Activated CD4-positive, alpha-beta memory T cell treated with anti-CD3 and anti-CD28 coated beads for 36 hours (primary cell): Measurements from ENCODE around the gene BOLL. TPM values are rescaled to one million over a fixed set of nuclear protein-coding genes. Genes with fewer than 3 reads are reported as not detected.
"Not testable (repeated sequence)": the region's sequence is repeated elsewhere in the genome, so short reads cannot be mapped to it uniquely, and the experiment has no call there.

Source experiments
- CTCF ChIA-PET: fragments of 350-600 bp; sonication (Branson Sonifier 250); formaldehyde crosslinking; loops from one replicate; lab custom pipeline; 2021; ENCODE audit warnings: antibody characterized with exemption, inconsistent platforms; lab: Charles Lee
- POLR2A ChIA-PET: fragments of 350-600 bp; sonication (Branson Sonifier 250); formaldehyde crosslinking; loops from one replicate; lab custom pipeline; 2021; ENCODE audit warnings: antibody characterized with exemption; lab: Charles Lee
- DNase-seq: peaks from one replicate; pipeline ENCODE4 v3.0.0-alpha.2; 2020
- H3K27ac Mint-ChIP-seq: one replicate; pipeline ENCODE4 v1.8.0; 2021; ENCODE audit warnings: mixed read lengths
- H3K27me3 Mint-ChIP-seq: one replicate; pipeline ENCODE4 v1.8.0; 2021; ENCODE audit warnings: mixed read lengths
- H3K36me3 Mint-ChIP-seq: one replicate; pipeline ENCODE4 v1.8.0; 2021; ENCODE audit warnings: mixed read lengths
- H3K4me1 Mint-ChIP-seq: one replicate; pipeline ENCODE4 v1.8.0; 2021; ENCODE audit warnings: low read depth, mixed read lengths
- H3K4me3 Mint-ChIP-seq: one replicate; pipeline ENCODE4 v1.8.0; 2021; ENCODE audit warnings: mild to moderate bottlenecking, mixed read lengths
- H3K9me3 Mint-ChIP-seq: one replicate; pipeline ENCODE4 v1.8.0; 2021; ENCODE audit warnings: mixed read lengths
- intact Hi-C: fragments of 100-400 bp; cut with micrococcal nuclease; formaldehyde crosslinking; loops from one replicate; pipeline ENCODE4 v1.15.1; 2023
- total RNA-seq, 2 experiments: library from RNA; stranded (reverse); gene quantifications; one replicate each; pipeline ENCODE4 v1.2.3, GENCODE V29; 2021

BOLL gene
- total RNA-seq, 2 experiments from 2014 or later: not detected

DNA sequence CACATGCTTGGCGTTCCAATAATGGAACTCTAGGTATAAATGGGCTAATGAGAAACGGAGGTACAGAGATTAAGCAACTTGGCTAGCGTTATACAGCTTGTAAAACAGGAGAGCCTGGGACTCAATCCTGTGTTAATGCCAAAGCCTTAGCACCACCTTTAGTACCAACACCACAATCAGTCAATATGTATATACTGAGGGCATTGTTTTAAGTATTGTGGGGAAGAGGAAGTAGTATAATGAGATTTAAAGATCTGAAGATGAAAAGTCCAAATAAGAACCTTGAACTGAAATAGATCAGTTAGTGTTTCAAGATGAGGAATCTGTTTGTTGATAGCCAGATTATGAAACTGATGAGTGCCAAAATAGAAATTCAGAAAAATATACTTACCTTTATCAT is 71.8 kb downstream of the BOLL start:
- ChIA-PET POLR2A (no interaction called here), CTCF (no interaction called here)
- Mint-ChIP-seq H3K9me3 (no peaks in the 10 kb centered on the region), H3K4me3 (no peak overlapping the region), H3K36me3 (peaks cover 31% of the 10 kb centered on the region), H3K27me3 (no peaks in the 10 kb centered on the region), H3K27ac (no peak overlapping the region), H3K4me1 (peaks cover 34% of the 10 kb centered on the region)
- DNase-seq: no peak
- intact Hi-C loops: no loop called here

DNA sequence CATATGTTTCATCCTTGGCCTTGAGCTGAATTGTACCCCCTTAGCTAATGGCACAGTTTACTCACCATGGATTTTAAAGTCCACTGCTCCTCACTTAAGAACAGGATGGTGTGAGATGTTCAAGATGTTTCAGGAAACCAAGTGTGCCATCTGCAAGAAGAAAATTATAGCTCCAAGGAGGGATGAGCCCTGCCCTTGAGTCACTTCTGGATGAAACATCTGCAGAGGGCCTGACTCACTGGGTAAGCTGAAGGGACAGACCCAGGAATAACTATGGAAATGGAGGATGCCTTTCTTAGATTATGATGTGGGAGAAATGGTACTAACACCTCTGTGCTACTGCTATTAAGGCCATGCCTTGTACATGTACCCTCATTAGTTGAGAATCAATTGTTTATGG is 73.5 kb downstream of the BOLL start:
- Mint-ChIP-seq H3K27ac (no peak overlapping the region), H3K27me3 (no peaks in the 10 kb centered on the region), H3K36me3 (peaks cover 32% of the 10 kb centered on the region), H3K4me3 (no peak overlapping the region), H3K4me1 (peaks cover 44% of the 10 kb centered on the region), H3K9me3 (no peaks in the 10 kb centered on the region)
- DNase-seq: no peak
- CTCF ChIA-PET: interaction anchor here (1.1 kb wide), 1 partner anchor 67 kb away, joined by 4 read pairs; no protein-coding TSS in a partner anchor
- intact Hi-C loops: no loop called here
- POLR2A ChIA-PET: no interaction called here

DNA sequence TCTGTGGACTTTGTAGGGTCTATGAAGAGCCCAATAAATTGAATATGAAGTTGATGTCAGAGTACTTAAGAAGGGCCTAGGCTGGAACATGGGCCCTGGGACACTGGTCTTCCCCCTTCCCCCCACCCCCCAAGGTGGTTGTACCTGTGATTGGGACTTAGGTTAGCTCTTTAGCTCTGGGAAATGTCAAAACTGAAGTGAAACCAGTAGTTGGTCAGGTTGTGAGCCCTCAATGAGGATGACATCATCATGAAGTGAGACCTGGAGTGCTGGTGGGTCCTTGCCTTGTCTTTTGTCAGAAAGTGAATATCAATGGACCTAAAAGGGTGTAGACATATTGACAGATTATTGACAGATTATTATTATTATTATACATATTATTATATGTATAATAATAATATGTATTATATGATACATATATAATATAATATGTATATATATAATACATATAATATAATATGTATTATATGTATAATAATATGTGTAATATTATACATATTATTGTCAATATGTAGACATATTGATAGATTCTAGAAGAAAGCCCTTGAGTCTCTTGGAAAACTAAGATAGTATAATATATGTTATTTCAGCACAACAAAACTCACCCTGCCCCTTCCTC is 74.6 kb downstream of the BOLL start:
- H3K27ac Mint-ChIP-seq: no peak overlapping the region
- intact Hi-C loops: no loop called here
- H3K36me3 Mint-ChIP-seq: peaks cover 30% of the 10 kb centered on the region
- H3K9me3 Mint-ChIP-seq: no peaks in the 10 kb centered on the region
- no peak overlapping the region for H3K4me3 Mint-ChIP-seq
- peaks cover 44% of the 10 kb centered on the region for H3K4me1 Mint-ChIP-seq
- peak; percentile 30 for DNase-seq
- CTCF ChIA-PET: no interaction called here
- POLR2A ChIA-PET: no interaction called here
- no peaks in the 10 kb centered on the region for H3K27me3 Mint-ChIP-seq

DNA sequence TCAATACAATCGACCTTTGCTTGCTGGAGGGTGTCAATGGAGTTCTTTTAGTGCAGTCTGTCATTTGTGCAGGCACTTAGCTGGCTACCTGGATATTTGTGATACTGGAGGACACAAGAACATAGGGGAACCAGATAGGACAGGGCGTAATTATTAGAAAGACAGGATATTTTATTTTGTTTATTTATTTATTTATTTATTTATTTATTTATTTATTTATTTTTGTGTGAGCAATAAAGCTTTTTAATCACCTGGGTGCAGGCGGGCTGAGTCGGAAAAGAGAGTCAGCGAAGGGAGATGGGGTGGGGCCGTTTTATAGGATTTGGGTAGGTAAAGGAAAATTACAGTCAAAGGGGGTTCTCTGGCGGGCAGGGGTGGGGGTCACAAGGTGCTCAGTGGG is 76.0 kb downstream of the BOLL start:
- POLR2A ChIA-PET, H3K27ac Mint-ChIP-seq, CTCF ChIA-PET, DNase-seq, H3K4me3 Mint-ChIP-seq, H3K27me3 Mint-ChIP-seq, H3K9me3 Mint-ChIP-seq: not testable (repeated sequence)
- peaks cover 28% of the 10 kb centered on the region for H3K36me3 Mint-ChIP-seq
- H3K4me1 Mint-ChIP-seq: peaks cover 48% of the 10 kb centered on the region
- intact Hi-C loops: loop anchor here (5.0 to 10.0 kb wide), 8 partner anchors 128 to 1746 kb away; partner anchors contain the start of genes CCDC150, PGAP1 and SATB2

DNA sequence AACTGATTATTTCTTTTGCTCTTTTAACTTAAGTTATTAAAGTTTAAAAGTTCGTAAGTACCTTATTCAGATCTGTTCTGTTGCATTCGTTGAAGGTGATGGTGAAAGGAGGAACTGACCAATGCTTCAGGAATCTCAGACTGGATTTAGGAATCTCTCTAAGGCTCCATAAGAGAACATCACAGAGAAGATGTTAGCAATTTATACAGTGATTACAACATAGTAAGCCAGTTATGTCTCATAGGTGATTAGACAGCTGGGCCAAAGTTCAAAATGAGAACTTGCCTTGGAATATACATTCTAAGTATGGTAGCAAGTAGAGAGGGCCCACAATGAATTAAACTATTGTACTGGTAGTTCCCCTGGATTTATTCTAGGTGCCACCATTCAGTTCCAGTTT is 76.8 kb downstream of the BOLL start:
- peak overlapping the region; percentile 56 for H3K4me3 Mint-ChIP-seq
- H3K9me3 Mint-ChIP-seq: no peaks in the 10 kb centered on the region
- CTCF ChIA-PET: interaction anchor here (0.6 kb wide), 1 partner anchor 588 kb away, joined by 3 read pairs; no protein-coding TSS in a partner anchor
- peaks cover 26% of the 10 kb centered on the region for H3K36me3 Mint-ChIP-seq
- peaks cover 45% of the 10 kb centered on the region for H3K4me1 Mint-ChIP-seq
- intact Hi-C loops: loop anchor here (5.0 to 10.0 kb wide), 8 partner anchors 129 to 1746 kb away; partner anchors contain the start of genes CCDC150, PGAP1 and SATB2
- no peak for DNase-seq
- H3K27ac Mint-ChIP-seq: no peak overlapping the region
- POLR2A ChIA-PET: no interaction called here
- no peaks in the 10 kb centered on the region for H3K27me3 Mint-ChIP-seq

DNA sequence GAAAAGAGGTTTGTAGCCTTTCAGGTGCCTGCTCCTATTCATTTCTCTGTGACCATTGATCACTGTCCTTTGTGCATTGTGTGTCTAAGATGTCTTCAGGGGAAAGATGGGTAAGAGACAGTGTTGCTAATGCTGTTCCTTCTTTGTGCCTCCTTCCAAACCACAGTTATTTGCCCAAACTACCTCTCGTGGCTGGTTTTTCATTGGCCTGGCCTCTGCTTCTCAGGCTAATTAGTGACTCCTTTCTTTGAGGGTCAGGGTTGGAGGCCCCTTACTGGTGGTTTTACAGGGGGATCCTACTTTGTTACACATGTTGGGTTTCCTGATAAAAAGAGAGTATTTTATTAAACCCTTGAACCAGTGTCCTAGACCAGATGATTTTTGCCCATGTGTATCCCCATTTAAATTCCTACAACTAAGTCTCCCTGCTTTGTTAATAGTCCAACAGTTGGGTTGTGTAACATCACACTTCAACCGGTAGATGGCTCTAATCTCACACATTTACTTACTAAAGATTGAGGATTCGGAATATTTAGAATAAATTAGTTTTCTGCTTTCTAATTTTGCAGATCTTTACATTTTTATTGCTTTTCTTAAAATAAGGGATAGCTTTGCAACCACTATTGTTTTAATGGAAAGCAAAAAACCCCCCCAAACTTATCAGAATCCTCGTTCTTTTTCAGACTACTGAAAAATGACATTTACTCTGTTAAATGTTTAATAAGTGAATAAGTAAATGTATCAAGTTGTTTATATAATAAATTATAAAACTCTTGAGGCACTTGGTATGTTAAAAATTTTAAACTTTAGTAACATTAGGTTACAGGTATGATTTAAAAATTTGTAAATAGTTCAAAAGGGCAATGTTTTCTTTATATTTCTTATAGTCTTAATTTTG is 77.6 kb downstream of the BOLL start:
- ChIA-PET CTCF (interaction anchor here (1.0 to 1.8 kb wide), 5 partner anchors 71 to 590 kb away, joined by 4 to 8 read pairs (median 4); no protein-coding TSS in a partner anchor), POLR2A (no interaction called here)
- Mint-ChIP-seq H3K4me3 (peak overlapping the region; percentile 80), H3K36me3 (peaks cover 26% of the 10 kb centered on the region), H3K27me3 (no peaks in the 10 kb centered on the region), H3K9me3 (no peaks in the 10 kb centered on the region), H3K4me1 (peaks cover 39% of the 10 kb centered on the region), H3K27ac (no peak overlapping the region)
- no peak for DNase-seq
- intact Hi-C loops: loop anchor here (1.0 to 10.0 kb wide), 11 partner anchors 71 to 1747 kb away; partner anchors contain the start of genes CCDC150, PGAP1 and SATB2

DNA sequence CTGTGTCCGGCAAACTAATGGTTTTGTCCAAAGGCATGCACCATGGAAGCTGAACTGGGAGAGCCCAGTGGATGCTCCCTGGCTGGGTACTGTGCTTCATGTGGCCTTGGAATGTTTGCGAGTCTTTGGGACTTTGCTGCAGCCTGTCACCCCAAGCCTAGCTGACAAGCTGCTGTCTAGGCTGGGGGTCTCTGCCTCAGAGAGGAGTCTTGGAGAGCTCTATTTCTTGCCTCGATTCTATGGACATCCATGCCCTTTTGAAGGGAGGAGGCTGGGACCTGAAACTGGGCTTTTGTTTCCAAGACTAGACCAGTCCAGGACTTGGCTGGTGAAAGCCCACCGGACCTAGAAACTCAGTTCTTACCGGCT is 78.3 kb downstream of the BOLL start:
- H3K27ac Mint-ChIP-seq: no peak overlapping the region
- DNase-seq: no peak
- H3K4me3 Mint-ChIP-seq: peak overlapping the region; percentile 80
- POLR2A ChIA-PET: interaction anchor here (0.6 to 1.0 kb wide), 2 partner anchors 168 to 191 kb away, joined by 3 to 4 read pairs; partner anchors contain the start of gene MOB4
- H3K36me3 Mint-ChIP-seq: peaks cover 25% of the 10 kb centered on the region
- H3K4me1 Mint-ChIP-seq: peaks cover 39% of the 10 kb centered on the region
- CTCF ChIA-PET: interaction anchor here (1.0 to 1.8 kb wide), 7 partner anchors 9 to 590 kb away, joined by 4 to 8 read pairs (median 4); no protein-coding TSS in a partner anchor
- H3K9me3 Mint-ChIP-seq: no peaks in the 10 kb centered on the region
- intact Hi-C loops: loop anchor here (1.0 to 10.0 kb wide), 11 partner anchors 71 to 1748 kb away; partner anchors contain the start of genes CCDC150, PGAP1 and SATB2
- no peaks in the 10 kb centered on the region for H3K27me3 Mint-ChIP-seq

DNA sequence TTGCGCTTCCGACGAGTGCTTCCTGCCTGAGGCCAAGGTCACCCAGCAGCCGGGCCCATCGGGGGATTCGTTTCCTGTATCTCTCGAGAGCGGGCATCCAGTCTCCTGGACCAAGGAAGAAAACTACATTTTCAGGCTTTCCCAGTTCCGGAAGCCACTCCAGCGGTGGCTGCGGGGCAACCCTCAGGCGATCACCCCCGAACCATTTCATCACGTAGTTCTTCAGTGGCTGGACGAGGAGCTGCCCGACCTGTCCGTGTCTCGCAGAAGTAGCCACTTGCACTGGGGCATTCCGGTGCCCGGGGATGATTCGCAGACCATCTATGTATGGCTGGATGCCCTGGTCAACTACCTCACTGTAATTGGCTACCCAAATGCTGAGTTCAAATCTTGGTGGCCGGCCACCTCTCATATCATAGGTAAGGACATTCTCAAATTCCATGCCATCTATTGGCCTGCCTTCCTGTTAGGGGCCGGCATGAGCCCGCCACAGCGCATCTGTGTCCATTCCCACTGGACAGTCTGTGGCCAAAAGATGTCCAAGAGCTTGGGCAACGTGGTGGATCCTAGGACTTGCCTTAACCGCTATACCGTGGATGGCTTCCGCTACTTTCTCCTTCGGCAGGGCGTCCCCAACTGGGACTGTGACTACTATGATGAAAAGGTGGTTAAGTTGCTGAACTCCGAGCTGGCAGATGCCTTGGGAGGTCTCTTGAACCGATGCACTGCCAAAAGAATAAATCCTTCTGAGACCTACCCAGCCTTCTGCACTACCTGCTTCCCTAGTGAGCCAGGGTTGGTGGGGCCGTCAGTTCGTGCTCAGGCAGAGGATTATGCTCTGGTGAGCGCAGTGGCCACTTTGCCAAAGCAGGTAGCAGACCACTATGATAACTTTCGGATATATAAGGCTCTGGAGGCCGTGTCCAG is 78.9 kb downstream of the BOLL start:
- Mint-ChIP-seq H3K27ac (peak overlapping the region; percentile 76), H3K36me3 (peaks cover 20% of the 10 kb centered on the region), H3K4me1 (peaks cover 36% of the 10 kb centered on the region), H3K9me3 (no peaks in the 10 kb centered on the region), H3K27me3 (no peaks in the 10 kb centered on the region), H3K4me3 (peak overlapping the region; percentile 80)
- peak; percentile 59 for DNase-seq
- ChIA-PET POLR2A (interaction anchor here (0.6 to 1.6 kb wide), 3 partner anchors 167 to 253 kb away, joined by 3 to 6 read pairs (median 4); partner anchors contain the start of genes COQ10B and MOB4), CTCF (interaction anchor here (0.6 to 1.8 kb wide), 9 partner anchors 10 to 591 kb away, joined by 3 to 8 read pairs (median 4); no protein-coding TSS in a partner anchor)
- intact Hi-C loops: loop anchor here (1.0 to 10.0 kb wide), 13 partner anchors 131 to 1749 kb away; partner anchors contain the start of genes CCDC150, COQ10B, HSPE1 and PGAP1

DNA sequence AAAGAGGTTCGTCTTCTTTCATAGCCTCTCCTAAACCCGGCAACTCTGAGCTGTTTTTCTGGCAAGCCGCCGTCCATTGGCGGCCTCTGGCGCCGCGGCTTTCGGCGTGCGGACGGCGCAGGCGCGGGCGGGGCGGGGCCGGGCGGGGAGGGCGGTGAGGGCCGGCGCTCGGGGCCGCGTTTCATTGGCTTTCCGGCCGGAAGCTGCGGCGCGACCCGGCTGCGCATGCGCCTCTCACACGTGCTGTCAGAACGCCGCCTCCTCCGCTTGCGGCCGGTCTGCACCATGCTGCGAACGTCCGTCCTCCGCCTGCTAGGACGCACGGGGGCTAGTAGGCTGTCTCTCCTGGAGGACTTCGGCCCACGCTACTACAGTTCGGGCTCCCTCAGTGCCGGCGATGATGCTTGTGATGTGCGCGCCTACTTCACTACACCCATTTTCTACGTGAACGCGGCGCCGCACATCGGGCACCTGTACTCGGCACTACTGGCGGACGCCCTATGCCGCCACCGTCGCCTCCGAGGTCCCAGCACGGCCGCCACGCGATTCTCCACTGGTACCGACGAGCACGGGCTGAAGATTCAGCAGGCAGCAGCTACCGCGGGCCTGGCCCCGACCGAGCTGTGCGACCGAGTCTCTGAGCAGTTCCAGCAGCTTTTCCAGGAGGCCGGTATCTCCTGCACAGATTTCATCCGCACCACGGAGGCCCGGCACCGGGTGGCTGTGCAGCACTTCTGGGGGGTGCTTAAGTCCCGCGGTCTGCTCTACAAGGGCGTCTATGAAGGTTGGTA is 79.8 kb downstream of the BOLL start, which contains the start of gene MARS2:
TSS of gene MARS2 (plus strand) at position 249 of the 791 bp plus-strand sequence. CDS start at position 286, 37 bp downstream.
- DNase-seq: peak; percentile 95
- Mint-ChIP-seq H3K27ac (peak within 1 kb of the TSS; percentile 88), H3K4me1 (peaks cover 41% of the 10 kb centered on the region), H3K36me3 (peaks cover 17% of the 10 kb centered on the region), H3K27me3 (no peaks in the 10 kb centered on the region), H3K4me3 (peak within 1 kb of the TSS; percentile 80), H3K9me3 (no peaks in the 10 kb centered on the region)
- intact Hi-C loops: loop anchor here (1.0 to 10.0 kb wide), 12 partner anchors 132 to 1749 kb away; partner anchors contain the start of genes CCDC150, COQ10B, HSPE1 and PGAP1
- POLR2A ChIA-PET: interaction anchor here (0.6 to 1.6 kb wide), 5 partner anchors 189 to 587 kb away, joined by 3 to 10 read pairs (median 6); partner anchors contain the start of genes COQ10B, HSPD1, HSPE1 and MOB4
- CTCF ChIA-PET: interaction anchor here (0.6 to 1.4 kb wide), 8 partner anchors 82 to 954 kb away, joined by 3 to 5 read pairs (median 4); partner anchors contain the start of gene MOB4
